ENCODE measurements around the gene RECQL5. TPM values are rescaled to one million over a fixed set of nuclear protein-coding genes. Genes with fewer than 3 reads are reported as not detected.

The RECQL5 gene
- total and polyA plus RNA-seq, 11 donors, result 6.0 to 15.9 (median 10.2) TPM

- H3K27me3 ChIP-seq, result no peaks in the 10 kb centered on the region
- H3K27ac ChIP-seq, result peak overlapping the region in 7 of 12 donors; percentile 10 to 68 (median 38)
- DNase-seq (no peak), ATAC-seq (no peak)
- peaks cover 0 to 35% (median 13%) of the 10 kb centered on the region in 12 donors for H3K4me1 ChIP-seq
- 89 to 94% (median 92%) methylated on average over 18 to 20 of the region's 20 CpGs for WGBS, 4 donors
- no peak overlapping the region for H3K4me3 ChIP-seq
- TF ChIP-seq, protein P1, sequence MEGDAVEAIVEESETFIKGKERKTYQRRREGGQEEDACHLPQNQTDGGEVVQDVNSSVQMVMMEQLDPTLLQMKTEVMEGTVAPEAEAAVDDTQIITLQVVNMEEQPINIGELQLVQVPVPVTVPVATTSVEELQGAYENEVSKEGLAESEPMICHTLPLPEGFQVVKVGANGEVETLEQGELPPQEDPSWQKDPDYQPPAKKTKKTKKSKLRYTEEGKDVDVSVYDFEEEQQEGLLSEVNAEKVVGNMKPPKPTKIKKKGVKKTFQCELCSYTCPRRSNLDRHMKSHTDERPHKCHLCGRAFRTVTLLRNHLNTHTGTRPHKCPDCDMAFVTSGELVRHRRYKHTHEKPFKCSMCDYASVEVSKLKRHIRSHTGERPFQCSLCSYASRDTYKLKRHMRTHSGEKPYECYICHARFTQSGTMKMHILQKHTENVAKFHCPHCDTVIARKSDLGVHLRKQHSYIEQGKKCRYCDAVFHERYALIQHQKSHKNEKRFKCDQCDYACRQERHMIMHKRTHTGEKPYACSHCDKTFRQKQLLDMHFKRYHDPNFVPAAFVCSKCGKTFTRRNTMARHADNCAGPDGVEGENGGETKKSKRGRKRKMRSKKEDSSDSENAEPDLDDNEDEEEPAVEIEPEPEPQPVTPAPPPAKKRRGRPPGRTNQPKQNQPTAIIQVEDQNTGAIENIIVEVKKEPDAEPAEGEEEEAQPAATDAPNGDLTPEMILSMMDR (IDR thresholded peaks at IDR 0.05), result no peak
- TF ChIP-seq POLR2A (IDR thresholded peaks at IDR 0.05), result no peak
- H3K36me3 ChIP-seq, result peaks cover 0 to 78% (median 73%) of the 10 kb centered on the region in 9 donors
- H3K9me3 ChIP-seq, result no peaks in the 10 kb centered on the region
- intact Hi-C loops (cut with DNase I), result no loop called here
Measured at GRCh38 chr17:75706042-75706728, 39.2 kb upstream of the RECQL5 start.

- peak in 3 of 5 donors; percentile 58 to 65 (median 63) for DNase-seq
- H3K27ac ChIP-seq, result peak overlapping the region in 1 of 12 donors; percentile 44
Measured at GRCh38 chr17:75704963-75705875, 38.3 kb upstream of the RECQL5 start.

GRCh38 chr17:75703591-75703990 lies 36.6 kb upstream of the RECQL5 start:
- TF ChIP-seq, protein P1 (IDR thresholded peaks at IDR 0.05), result no peak
- TF ChIP-seq POLR2A (IDR thresholded peaks at IDR 0.05), result no peak
- H3K36me3 ChIP-seq, result peaks cover 0 to 98% (median 85%) of the 10 kb centered on the region in 9 donors
- no peaks in the 10 kb centered on the region for H3K27me3 ChIP-seq
- ATAC-seq (no peak), DNase-seq (no peak)
- 95 to 98% (median 96%) methylated on average over 7 to 9 of the region's 9 CpGs for WGBS, 4 donors
- no peak overlapping the region for H3K4me3 ChIP-seq
- intact Hi-C loops (cut with DNase I), result no loop called here
- H3K9me3 ChIP-seq, result no peaks in the 10 kb centered on the region
- peaks cover 5 to 61% (median 36%) of the 10 kb centered on the region in 12 donors for H3K4me1 ChIP-seq
- H3K27ac ChIP-seq, result no peak overlapping the region

More at GRCh38 chr17:75704963-75705875, 38.3 kb upstream of the RECQL5 start:
- intact Hi-C loops (cut with DNase I), result no loop called here
- Histone ChIP-seq H3K4me1 (peaks cover under 1 to 45% (median 22%) of the 10 kb centered on the region in 12 donors), H3K27me3 (no peaks in the 10 kb centered on the region), H3K4me3 (no peak overlapping the region), H3K9me3 (no peaks in the 10 kb centered on the region), H3K36me3 (peaks cover 0 to 88% (median 80%) of the 10 kb centered on the region in 9 donors)
- ATAC-seq, result peak; percentile 18 to 77 (median 74)
- WGBS, 4 donors, result 77 to 85% (median 80%) methylated on average over 23 to 27 of the region's 27 CpGs
- TF ChIP-seq, protein P1 (IDR thresholded peaks at IDR 0.05), result no peak
- no peak for TF ChIP-seq POLR2A (IDR thresholded peaks at IDR 0.05)

- Histone ChIP-seq H3K36me3 (peaks cover 0 to 95% (median 81%) of the 10 kb centered on the region in 9 donors), H3K27me3 (no peaks in the 10 kb centered on the region), H3K9me3 (no peaks in the 10 kb centered on the region), H3K4me3 (no peak overlapping the region), H3K4me1 (peaks cover 5 to 63% (median 38%) of the 10 kb centered on the region in 12 donors), H3K27ac (no peak overlapping the region)
- ATAC-seq, result no peak
- no peak for DNase-seq
- intact Hi-C loops (cut with DNase I), result no loop called here
- TF ChIP-seq, protein P1 (IDR thresholded peaks at IDR 0.05), result no peak
- TF ChIP-seq POLR2A (IDR thresholded peaks at IDR 0.05), result no peak
- WGBS, 4 donors, result 96 to 98% (median 97%) methylated on average over 4 to 12 of the region's 12 CpGs
Measured at GRCh38 chr17:75703191-75703590, 36.2 kb upstream of the RECQL5 start.
